Stomach (tissue), 9 donors: ENCODE measurements around the gene NCK2. TPM values are rescaled to one million over a fixed set of nuclear protein-coding genes. Genes with fewer than 3 reads are reported as not detected.
A peak's percentile ranks its signal among the peaks of the same experiment; 100 is the strongest.

Experiments
- DNase-seq, 2 donors: peaks; one replicate each; pipeline versions ENCODE4 v3.0.0 to v3.0.0-alpha.2; 2013 to 2019
- H3K27ac ChIP-seq, 5 donors: fragments of 200-600 bp in 4 of 5; sonication (generic) in 4 of 5; one replicate each; pipeline ENCODE4 v1.5.1; 2013 to 2019; ENCODE audit warnings: mild to moderate bottlenecking in 1 of 5, moderate library complexity in 1 of 5
- H3K27me3 ChIP-seq, 3 donors: fragments of 200-600 bp; sonication (generic); one replicate each; pipeline ENCODE4 v1.5.1; 2017 to 2019; ENCODE audit warnings: mixed run types in 1 of 3
- H3K36me3 ChIP-seq, 4 donors: fragments of 200-600 bp; sonication (generic); 1 replicate in 3 of 4; 2 replicates in 1 of 4; pipeline ENCODE4 v1.5.1; 2016 to 2019
- H3K4me1 ChIP-seq, 4 donors: fragments of 200-600 bp; sonication (generic); one replicate each; pipeline ENCODE4 v1.5.1; 2016 to 2019
- H3K4me3 ChIP-seq, 4 donors: fragments of 200-600 bp; sonication (generic) in 3 of 4; one replicate each; pipeline ENCODE4 v1.5.1; 2016 to 2019; ENCODE audit warnings: mild to moderate bottlenecking in 1 of 4
- H3K9me3 ChIP-seq, 4 donors: fragments of 200-600 bp; sonication (generic); one replicate each; pipeline ENCODE4 v1.5.1; 2016 to 2019
- EP300 ChIP-seq: sonication (generic); formaldehyde crosslinking; IDR thresholded peaks from one replicate; pipeline ENCODE4 v1.6.1; 2017; ENCODE audit warnings: antibody characterized with exemption
- POLR2A ChIP-seq, 4 donors: fragments of 450-650 bp; IDR thresholded peaks; one replicate each; pipeline ENCODE4 v1.6.1; 2016; ENCODE audit warnings: antibody characterized with exemption in 4 of 4, control low read depth in 2 of 4, mild to moderate bottlenecking in 1 of 4, moderate library complexity in 1 of 4
- POLR2AphosphoS5 ChIP-seq, 3 donors: sonication (generic); formaldehyde crosslinking; IDR thresholded peaks; one replicate each; pipeline ENCODE4 v1.6.1; 2016; ENCODE audit warnings: antibody characterized with exemption in 3 of 3
- WGBS, 5 donors: extraction: QIAGEN DNeasy Blood & Tissue Kit in 3 of 5; methylation state at CpG; one replicate each; pipeline versions ENCODE4 v1.1.5 to v1.1.7; 2013 to 2018; 5-methylcytosine and 5-hydroxymethylcytosine counted together
- intact Hi-C: fragments of 100-400 bp; cut with DNase I; formaldehyde crosslinking; loops from one replicate; pipeline ENCODE4 v1.15.1; 2023; ENCODE audit warnings: low total_unique reads
- polyA plus RNA-seq, 3 donors: library from polyadenylated mRNA; stranded (reverse); fragments of 200-250 nt; gene quantifications; one replicate each; pipeline ENCODE4 v1.2.3, GENCODE V29; 2013
- total RNA-seq, 5 donors: library from RNA; depleted of rRNA; stranded (reverse); fragments of >200 nt; gene quantifications; one replicate each; pipeline versions ENCODE4 v1.1.0 to v1.2.3, GENCODE V29; 2014 to 2016
- TF ChIP-seq, protein P1 (sequence below), 7 experiments: fragments of 450-650 bp in 4 of 7; fragments of 200-600 bp in 3 of 7; sonication (generic) in 3 of 7; IDR thresholded peaks; one replicate each; pipeline ENCODE4 v1.5.1; 2016 to 2019; ENCODE audit warnings: antibody characterized with exemption in 7 of 7, control low read depth in 2 of 7, mild to moderate bottlenecking in 1 of 7
- donor health status: healthy with polysubstance abuse.
- donor health status: Bipolar disorder and iron deficiency.
- donor health status: healthy.

NCK2 gene
- total and polyA plus RNA-seq, 8 donors: 23.1 to 88.9 (median 42.6) TPM

DNA sequence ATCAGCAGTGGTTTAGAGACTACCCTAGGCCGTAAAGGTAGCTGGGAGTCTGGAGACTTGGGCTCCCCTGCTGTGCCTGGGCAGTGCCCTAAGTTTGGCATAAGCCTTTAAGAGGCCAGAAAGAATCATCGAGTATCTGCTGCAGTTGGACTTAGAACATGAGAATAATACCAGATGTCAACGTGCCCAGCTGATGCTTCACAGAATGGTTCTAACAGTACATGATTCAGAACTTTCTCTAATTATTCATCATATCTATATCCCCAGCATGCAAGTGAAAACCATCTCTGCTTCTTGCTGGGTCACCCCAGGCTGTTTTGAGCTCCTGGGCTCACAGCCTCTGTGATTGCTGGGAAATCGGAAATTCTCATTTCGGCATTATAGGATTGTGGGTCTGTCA lies 118.1 kb downstream of the NCK2 start:
- WGBS, 5 donors: 71 to 88% (median 80%) methylated on average over 5 of the region's 5 CpGs
- TF ChIP-seq, protein P1, sequence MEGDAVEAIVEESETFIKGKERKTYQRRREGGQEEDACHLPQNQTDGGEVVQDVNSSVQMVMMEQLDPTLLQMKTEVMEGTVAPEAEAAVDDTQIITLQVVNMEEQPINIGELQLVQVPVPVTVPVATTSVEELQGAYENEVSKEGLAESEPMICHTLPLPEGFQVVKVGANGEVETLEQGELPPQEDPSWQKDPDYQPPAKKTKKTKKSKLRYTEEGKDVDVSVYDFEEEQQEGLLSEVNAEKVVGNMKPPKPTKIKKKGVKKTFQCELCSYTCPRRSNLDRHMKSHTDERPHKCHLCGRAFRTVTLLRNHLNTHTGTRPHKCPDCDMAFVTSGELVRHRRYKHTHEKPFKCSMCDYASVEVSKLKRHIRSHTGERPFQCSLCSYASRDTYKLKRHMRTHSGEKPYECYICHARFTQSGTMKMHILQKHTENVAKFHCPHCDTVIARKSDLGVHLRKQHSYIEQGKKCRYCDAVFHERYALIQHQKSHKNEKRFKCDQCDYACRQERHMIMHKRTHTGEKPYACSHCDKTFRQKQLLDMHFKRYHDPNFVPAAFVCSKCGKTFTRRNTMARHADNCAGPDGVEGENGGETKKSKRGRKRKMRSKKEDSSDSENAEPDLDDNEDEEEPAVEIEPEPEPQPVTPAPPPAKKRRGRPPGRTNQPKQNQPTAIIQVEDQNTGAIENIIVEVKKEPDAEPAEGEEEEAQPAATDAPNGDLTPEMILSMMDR (IDR thresholded peaks at IDR 0.05): no peak
- no peak for TF ChIP-seq POLR2AphosphoS5 (IDR thresholded peaks at IDR 0.05)
- no peak for TF ChIP-seq EP300
- TF ChIP-seq POLR2A (IDR thresholded peaks at IDR 0.05): no peak

DNA sequence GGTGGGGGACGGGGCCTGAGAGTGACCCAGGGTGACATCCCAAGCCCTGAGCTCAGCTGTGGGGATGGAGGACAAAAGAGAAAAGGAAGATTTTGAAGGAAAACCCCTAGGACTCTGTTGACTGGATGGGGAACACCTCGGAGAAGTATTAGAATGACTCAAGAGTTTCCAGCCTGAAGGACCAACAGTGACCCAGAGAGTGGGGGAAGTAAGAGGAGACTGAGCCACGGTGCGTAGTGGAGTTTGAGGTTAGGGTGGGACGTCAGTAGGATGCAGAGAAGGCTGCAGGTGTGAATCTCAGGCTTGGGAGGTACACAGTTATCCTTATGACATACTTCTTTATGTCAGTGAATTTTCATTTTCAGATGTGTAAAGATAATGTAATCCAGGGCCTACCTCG lies 119.5 kb downstream of the NCK2 start:
- peak overlapping the region in 2 of 5 donors; percentile 30 to 52 for H3K27ac ChIP-seq
- intact Hi-C loops: no loop called here
- H3K27me3 ChIP-seq: no peaks in the 10 kb centered on the region
- peaks cover 0 to 7% (median 3%) of the 10 kb centered on the region in 4 donors for H3K36me3 ChIP-seq
- H3K9me3 ChIP-seq: no peaks in the 10 kb centered on the region
- H3K4me1 ChIP-seq: peaks cover 12 to 88% (median 53%) of the 10 kb centered on the region in 4 donors
- 78 to 84% (median 81%) methylated on average over 6 of the region's 6 CpGs for WGBS, 5 donors
- no peak overlapping the region for H3K4me3 ChIP-seq
- no peak for DNase-seq
- no peak for TF ChIP-seq EP300
- TF ChIP-seq, protein P1 (IDR thresholded peaks at IDR 0.05): no peak

More for the DNA sequence above, 118.1 kb downstream of the NCK2 start:
- Histone ChIP-seq H3K4me1 (peaks cover 5 to 79% (median 48%) of the 10 kb centered on the region in 4 donors), H3K27ac (peak overlapping the region in 2 of 5 donors; percentile 30 to 52), H3K27me3 (no peaks in the 10 kb centered on the region), H3K36me3 (peaks cover 0 to 12% (median 4%) of the 10 kb centered on the region in 4 donors), H3K9me3 (no peaks in the 10 kb centered on the region), H3K4me3 (no peak overlapping the region)
- DNase-seq: no peak
- intact Hi-C loops: no loop called here

DNA sequence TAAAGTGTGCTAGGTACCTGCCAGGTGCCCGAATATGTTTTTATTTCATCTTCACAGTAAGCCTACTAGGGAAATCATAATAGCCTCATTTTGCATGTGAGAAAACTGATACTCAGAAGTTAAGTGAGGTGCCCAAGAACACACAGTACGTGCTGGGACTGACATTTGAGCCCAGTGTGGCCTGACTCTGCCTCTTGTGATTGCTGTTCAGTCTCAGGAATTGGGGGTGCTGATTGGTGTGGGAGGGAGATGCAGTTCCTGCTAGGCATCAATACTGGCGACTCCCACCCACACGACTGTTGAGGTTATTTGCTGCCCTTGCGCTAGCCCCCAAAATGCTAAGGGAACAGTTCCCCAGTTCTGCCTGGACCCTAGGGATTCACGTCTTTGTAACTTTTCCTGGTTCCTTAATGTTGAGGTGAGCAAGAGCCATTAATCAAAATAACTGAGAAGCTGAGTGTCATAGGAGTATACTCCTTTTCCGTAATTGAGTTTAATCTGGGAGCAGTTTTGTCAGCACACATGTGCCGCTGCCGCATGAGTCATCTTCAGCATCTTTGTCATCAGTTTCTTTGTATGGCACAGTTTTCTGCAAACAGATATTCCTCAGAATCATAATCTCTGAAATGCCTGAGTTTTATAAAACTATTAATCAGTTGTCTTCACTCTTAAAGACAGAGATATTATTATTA lies 120.7 kb downstream of the NCK2 start:
- DNase-seq: no peak
- intact Hi-C loops: no loop called here
- peak overlapping the region in 1 of 5 donors; percentile 22 for H3K27ac ChIP-seq
- H3K36me3 ChIP-seq: peaks cover 0 to 8% (median 3%) of the 10 kb centered on the region in 4 donors
- H3K4me1 ChIP-seq: peaks cover 16 to 92% (median 53%) of the 10 kb centered on the region in 4 donors
- H3K27me3 ChIP-seq: no peaks in the 10 kb centered on the region
- H3K4me3 ChIP-seq: no peak overlapping the region
- TF ChIP-seq POLR2A (IDR thresholded peaks at IDR 0.05): no peak
- TF ChIP-seq POLR2AphosphoS5 (IDR thresholded peaks at IDR 0.05): no peak
- no peak for TF ChIP-seq EP300
- TF ChIP-seq, protein P1 (IDR thresholded peaks at IDR 0.05): no peak
- H3K9me3 ChIP-seq: no peaks in the 10 kb centered on the region
- WGBS, 5 donors: 80 to 89% (median 86%) methylated on average over 9 of the region's 9 CpGs

DNA sequence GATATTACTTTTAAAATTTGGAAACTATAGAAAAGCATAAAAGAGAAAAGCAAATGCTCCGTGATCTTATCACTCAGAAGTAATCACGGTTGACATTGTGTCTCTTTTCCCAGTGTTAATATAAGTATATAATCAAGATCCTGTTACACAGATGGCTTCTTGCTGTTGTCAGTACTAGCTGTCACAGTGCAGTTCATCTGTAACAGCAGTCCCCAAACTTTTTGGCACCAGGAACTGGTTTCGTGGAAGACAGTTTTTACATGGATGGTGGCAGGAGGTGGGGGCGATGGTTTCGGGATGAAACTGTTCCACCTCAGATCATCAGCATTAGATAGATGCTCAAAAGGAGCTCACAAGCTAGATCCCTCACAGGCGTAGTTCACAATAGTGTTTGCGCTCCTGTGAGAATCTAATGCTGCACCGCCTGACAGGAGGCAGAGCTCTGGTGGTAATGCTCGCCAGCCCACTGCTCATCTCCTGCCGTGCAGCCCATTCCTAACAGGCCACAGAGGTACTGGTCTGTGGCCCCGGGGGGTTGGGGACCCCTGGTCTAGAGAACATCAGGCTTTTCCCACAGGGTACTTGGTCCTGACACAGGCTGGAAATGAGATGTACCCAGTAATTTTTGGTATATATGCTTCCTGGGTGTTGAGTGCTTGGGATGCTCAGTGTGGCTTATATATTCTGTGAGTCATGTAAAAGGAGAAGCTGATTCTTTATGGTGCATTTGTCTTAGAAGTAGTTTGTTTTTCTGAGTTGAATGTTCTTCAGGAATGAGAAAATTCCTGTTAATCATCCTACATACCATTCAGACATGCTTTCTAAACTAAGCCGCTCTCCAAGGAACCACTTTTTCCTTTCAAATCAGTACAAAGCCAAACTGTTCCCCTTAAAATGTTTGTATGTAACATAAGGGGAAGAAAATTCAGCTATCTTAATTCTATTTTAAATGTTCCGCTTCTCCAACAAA lies 121.8 kb downstream of the NCK2 start:
- H3K27ac ChIP-seq: peak overlapping the region in 2 of 5 donors; percentile 36 to 41
- H3K4me1 ChIP-seq: peaks cover 16 to 90% (median 51%) of the 10 kb centered on the region in 4 donors
- no peak for TF ChIP-seq POLR2A (IDR thresholded peaks at IDR 0.05)
- TF ChIP-seq EP300: no peak
- TF ChIP-seq, protein P1 (IDR thresholded peaks at IDR 0.05): no peak
- no peak for TF ChIP-seq POLR2AphosphoS5 (IDR thresholded peaks at IDR 0.05)
- no peaks in the 10 kb centered on the region for H3K9me3 ChIP-seq
- 70 to 82% (median 78%) methylated on average over 13 of the region's 13 CpGs for WGBS, 5 donors
- H3K27me3 ChIP-seq: no peaks in the 10 kb centered on the region
- no peak for DNase-seq
- H3K4me3 ChIP-seq: no peak overlapping the region
- intact Hi-C loops: no loop called here
- H3K36me3 ChIP-seq: peaks cover 0 to 6% (median 2%) of the 10 kb centered on the region in 4 donors
